ENCODE data around the gene SUDS3.

DNA sequence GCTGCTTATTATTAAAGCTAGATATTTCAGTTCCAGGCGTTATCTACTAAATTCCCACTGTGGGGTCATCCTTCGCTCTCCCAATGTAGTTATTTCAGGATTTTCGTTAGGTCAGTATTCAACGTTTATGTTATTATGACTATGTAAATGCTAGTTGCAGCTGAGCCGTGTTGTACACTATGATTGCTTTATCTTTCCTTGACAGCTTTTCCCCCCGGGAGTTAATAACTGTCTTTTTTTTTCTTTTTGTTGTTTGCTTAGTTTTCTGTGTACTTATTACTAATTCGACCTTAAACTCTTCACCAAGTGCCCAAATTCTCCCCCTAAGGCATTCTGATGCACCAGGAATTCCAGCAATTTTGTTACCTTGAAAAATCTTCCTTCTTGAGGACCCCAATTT, 48.5 kb downstream of the SUDS3 start:
- TF ChIP-seq POLR2AphosphoS5 (IDR thresholded peaks at IDR 0.05) (no peak), TAF1 (IDR thresholded peaks at IDR 0.05; ENCODE audit: low read depth) (no peak), MXI1 (conservative IDR thresholded peaks at IDR 0.05; ENCODE audit: poor library complexity, severe bottlenecking) (no peak)
- TF ChIP-seq, protein P1, sequence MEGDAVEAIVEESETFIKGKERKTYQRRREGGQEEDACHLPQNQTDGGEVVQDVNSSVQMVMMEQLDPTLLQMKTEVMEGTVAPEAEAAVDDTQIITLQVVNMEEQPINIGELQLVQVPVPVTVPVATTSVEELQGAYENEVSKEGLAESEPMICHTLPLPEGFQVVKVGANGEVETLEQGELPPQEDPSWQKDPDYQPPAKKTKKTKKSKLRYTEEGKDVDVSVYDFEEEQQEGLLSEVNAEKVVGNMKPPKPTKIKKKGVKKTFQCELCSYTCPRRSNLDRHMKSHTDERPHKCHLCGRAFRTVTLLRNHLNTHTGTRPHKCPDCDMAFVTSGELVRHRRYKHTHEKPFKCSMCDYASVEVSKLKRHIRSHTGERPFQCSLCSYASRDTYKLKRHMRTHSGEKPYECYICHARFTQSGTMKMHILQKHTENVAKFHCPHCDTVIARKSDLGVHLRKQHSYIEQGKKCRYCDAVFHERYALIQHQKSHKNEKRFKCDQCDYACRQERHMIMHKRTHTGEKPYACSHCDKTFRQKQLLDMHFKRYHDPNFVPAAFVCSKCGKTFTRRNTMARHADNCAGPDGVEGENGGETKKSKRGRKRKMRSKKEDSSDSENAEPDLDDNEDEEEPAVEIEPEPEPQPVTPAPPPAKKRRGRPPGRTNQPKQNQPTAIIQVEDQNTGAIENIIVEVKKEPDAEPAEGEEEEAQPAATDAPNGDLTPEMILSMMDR (IDR thresholded peaks at IDR 0.05; ENCODE audit: poor library complexity, severe bottlenecking) = no peak

Measured in neural cell (in vitro differentiated cells).